A549 (cell line): ENCODE results near the gene STARD13.

ENCODE experiments used
- BHLHE40 ChIP-seq: IDR thresholded peaks from 2 replicates; pipeline ENCODE4 v1.6.1; 2012; ENCODE audit warnings: low read depth, low read length, inconsistent platforms
- CTCF ChIP-seq: fragments of >200 bp; sonication (Bioruptor Twin); formaldehyde crosslinking; IDR thresholded peaks from 3 replicates; pipeline ENCODE4 v1.5.1; 2016
- EHMT2 ChIP-seq: fragments of 200-600 bp; sonication (generic); IDR thresholded peaks from 2 replicates; pipeline ENCODE4 v1.6.1; 2016; ENCODE audit warnings: antibody characterized with exemption, low read depth, mild to moderate bottlenecking, moderate library complexity
- EP300 ChIP-seq, 2 experiments: fragments of >200 bp; sonication (Bioruptor Twin); formaldehyde crosslinking; IDR thresholded peaks; 2 replicates in 1 of 2; 3 replicates in 1 of 2; pipeline ENCODE4 v1.6.1; 2016 to 2017
- POLR2A ChIP-seq: IDR thresholded peaks from 2 replicates; pipeline ENCODE4 v1.6.1; 2012; ENCODE audit warnings: mild to moderate bottlenecking, low read length
- RAD21 ChIP-seq, 2 experiments: fragments of >200 bp in 1 of 2; sonication (Bioruptor Twin) in 1 of 2; formaldehyde crosslinking in 1 of 2; IDR thresholded peaks in 1 of 2; conservative IDR thresholded peaks in 1 of 2; 2 replicates in 1 of 2; 3 replicates in 1 of 2; pipeline ENCODE4 v1.6.1; 2012 to 2018; ENCODE audit warnings: inconsistent platforms in 1 of 2

GRCh38 chr13:33270895-33271538, 14.5 kb downstream of the STARD13 start:
- TF ChIP-seq CTCF (no peak), BHLHE40 (no peak), RAD21 (conservative IDR thresholded peaks at IDR 0.05 in 1 of 2, IDR thresholded peaks at IDR 0.05 in 1 of 2) (no peak), EP300 (IDR thresholded peaks at IDR 0.05) (no peak), POLR2A (no peak), EHMT2 (no peak)
